ENCODE measurements around the gene VSIR.

VSIR gene

GRCh38 chr10:71801361-71801760, 28.0 kb upstream of the VSIR start:
- TF ChIP-seq SIN3A (IDR thresholded peaks at IDR 0.05; ENCODE audit: borderline replicate concordance, insufficient read depth, low read length), result no peak
- TF ChIP-seq REST (IDR thresholded peaks at IDR 0.05; ENCODE audit: insufficient read depth in 1 of 2, low read depth in 2 of 2, low read length in 2 of 2), result no peak
- TF ChIP-seq FOXP2 (optimal IDR thresholded peaks at IDR 0.05; ENCODE audit: borderline replicate concordance, extremely low read depth, extremely low read length, insufficient read depth), result no peak
- no peak for TF ChIP-seq POLR2AphosphoS5 (IDR thresholded peaks at IDR 0.05; ENCODE audit: low read depth, low read length)
- no peak for TF ChIP-seq TAF1 (IDR thresholded peaks at IDR 0.05; ENCODE audit: borderline replicate concordance, insufficient read depth, low read length)

DNA sequence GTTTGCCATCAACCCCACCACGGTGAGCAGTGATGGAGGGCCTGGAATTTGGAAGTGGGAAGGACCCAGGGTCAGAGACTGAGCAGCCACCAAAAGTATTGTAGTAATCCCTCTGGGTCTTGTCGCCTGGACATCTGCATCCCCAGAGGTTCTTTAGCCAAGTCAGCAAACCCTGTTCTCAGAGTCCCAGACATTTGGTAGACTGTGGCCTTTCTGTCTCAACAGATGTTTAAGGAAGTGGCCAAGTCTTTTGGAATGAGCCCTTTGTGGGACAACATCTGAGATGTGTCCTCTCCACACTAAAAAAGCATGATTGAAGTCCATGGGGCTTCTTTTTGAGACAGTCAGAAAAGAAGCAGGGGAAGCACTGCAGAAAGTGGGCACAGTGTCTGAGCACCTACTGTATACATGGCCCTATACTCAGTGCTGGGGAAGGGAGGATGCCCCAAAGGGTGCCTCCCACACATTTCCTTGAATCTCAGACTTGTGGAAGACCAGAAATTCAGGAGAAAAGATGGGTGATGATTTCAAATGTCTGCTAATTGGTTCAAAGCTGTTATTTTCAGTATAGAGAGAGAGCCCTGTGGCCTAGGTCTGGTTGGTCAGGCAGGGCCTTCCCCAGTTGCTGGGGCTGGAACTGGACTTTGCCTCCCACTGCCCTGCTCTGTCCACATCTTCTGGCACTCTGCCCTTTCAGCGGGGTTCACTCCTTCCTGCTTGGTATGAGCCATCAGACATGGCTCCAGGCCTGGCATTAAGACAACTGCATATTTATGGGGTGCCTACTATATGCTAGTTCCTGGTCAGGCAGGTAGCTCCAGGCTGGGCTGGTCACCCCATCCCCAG, 26.5 kb upstream of the VSIR start:
- no peak for TF ChIP-seq TAF1 (IDR thresholded peaks at IDR 0.05; ENCODE audit: borderline replicate concordance, insufficient read depth, low read length)
- no peak for TF ChIP-seq FOXP2 (optimal IDR thresholded peaks at IDR 0.05; ENCODE audit: borderline replicate concordance, extremely low read depth, extremely low read length, insufficient read depth)
- no peak for TF ChIP-seq SIN3A (IDR thresholded peaks at IDR 0.05; ENCODE audit: borderline replicate concordance, insufficient read depth, low read length)
- no peak for TF ChIP-seq REST (IDR thresholded peaks at IDR 0.05; ENCODE audit: insufficient read depth in 1 of 2, low read depth in 2 of 2, low read length in 2 of 2)
- TF ChIP-seq POLR2AphosphoS5 (IDR thresholded peaks at IDR 0.05; ENCODE audit: low read depth, low read length), result no peak

DNA sequence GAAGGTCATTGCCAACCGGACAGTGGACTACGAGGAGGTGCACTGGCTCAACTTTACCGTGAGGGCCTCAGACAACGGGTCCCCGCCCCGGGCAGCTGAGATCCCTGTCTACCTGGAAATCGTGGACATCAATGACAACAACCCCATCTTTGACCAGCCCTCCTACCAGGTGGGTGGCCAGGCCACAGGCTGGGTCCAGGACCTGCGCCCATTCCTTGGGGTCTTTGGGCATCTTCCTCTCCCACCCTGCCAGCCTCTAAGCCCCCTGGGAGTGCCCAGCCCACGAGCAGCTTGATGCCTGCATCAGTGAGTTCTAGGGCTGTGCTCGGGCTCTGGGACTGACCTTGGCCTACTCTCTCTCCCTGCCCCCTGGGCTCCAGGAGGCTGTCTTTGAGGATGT, 25.8 kb upstream of the VSIR start:
- TF ChIP-seq SIN3A (IDR thresholded peaks at IDR 0.05; ENCODE audit: borderline replicate concordance, insufficient read depth, low read length), result no peak
- no peak for TF ChIP-seq POLR2AphosphoS5 (IDR thresholded peaks at IDR 0.05; ENCODE audit: low read depth, low read length)
- no peak for TF ChIP-seq REST (IDR thresholded peaks at IDR 0.05; ENCODE audit: insufficient read depth in 1 of 2, low read depth in 2 of 2, low read length in 2 of 2)
- TF ChIP-seq FOXP2 (optimal IDR thresholded peaks at IDR 0.05; ENCODE audit: borderline replicate concordance, extremely low read depth, extremely low read length, insufficient read depth), result no peak
- no peak for TF ChIP-seq TAF1 (IDR thresholded peaks at IDR 0.05; ENCODE audit: borderline replicate concordance, insufficient read depth, low read length)

- TF ChIP-seq SIN3A (IDR thresholded peaks at IDR 0.05; ENCODE audit: borderline replicate concordance, insufficient read depth, low read length) (no peak), POLR2AphosphoS5 (IDR thresholded peaks at IDR 0.05; ENCODE audit: low read depth, low read length) (no peak), REST (IDR thresholded peaks at IDR 0.05; ENCODE audit: insufficient read depth in 1 of 2, low read depth in 2 of 2, low read length in 2 of 2) (no peak), FOXP2 (optimal IDR thresholded peaks at IDR 0.05; ENCODE audit: borderline replicate concordance, extremely low read depth, extremely low read length, insufficient read depth) (no peak), TAF1 (IDR thresholded peaks at IDR 0.05; ENCODE audit: borderline replicate concordance, insufficient read depth, low read length) (no peak)
Measured at GRCh38 chr10:71798308-71798624, 24.9 kb upstream of the VSIR start.

All from PFSK-1 (cell line).